Activated CD8-positive, alpha-beta memory T cell treated with anti-CD3 and anti-CD28 coated beads, Interleukin-2, amount 50 U/mL, for 48 hours (primary cell): Measurements from ENCODE around the gene TNIP1.

Experiments used
- DNase-seq: peaks from one replicate; pipeline ENCODE4 v3.0.0-alpha.2; 2020

The TNIP1 gene

GRCh38 chr5:151062405-151063141, 18.3 kb downstream of the TNIP1 start:
- DNase-seq, result no peak

- no peak for DNase-seq
Measured at GRCh38 chr5:151060742-151061141, 20.1 kb downstream of the TNIP1 start.

GRCh38 chr5:151058891-151059489, 21.8 kb downstream of the TNIP1 start:
- no peak for DNase-seq

- DNase-seq, result no peak
Measured at GRCh38 chr5:151058301-151058700, 22.5 kb downstream of the TNIP1 start.

- DNase-seq, result no peak
Measured at GRCh38 chr5:151056379-151057325, 24.2 kb downstream of the TNIP1 start.

- DNase-seq, result no peak
Measured at GRCh38 chr5:151055336-151055735, 25.5 kb downstream of the TNIP1 start.

GRCh38 chr5:151054709-151055108, 26.1 kb downstream of the TNIP1 start:
- DNase-seq, result no peak

- DNase-seq, result no peak
Measured at GRCh38 chr5:151053796-151054462, 26.9 kb downstream of the TNIP1 start.

GRCh38 chr5:151052836-151053235, 28.0 kb downstream of the TNIP1 start:
- DNase-seq, result no peak

- no peak for DNase-seq
Measured at GRCh38 chr5:151051931-151052608, 28.8 kb downstream of the TNIP1 start.

GRCh38 chr5:151051066-151051930, 29.5 kb downstream of the TNIP1 start:
- DNase-seq, result peak; percentile 80

- DNase-seq, result no peak
Measured at GRCh38 chr5:151048526-151048925, 32.3 kb downstream of the TNIP1 start.

- DNase-seq, result no peak
Measured at GRCh38 chr5:151047814-151048425, 32.9 kb downstream of the TNIP1 start.

- DNase-seq, result no peak
Measured at GRCh38 chr5:151042453-151043093, 38.3 kb downstream of the TNIP1 start.

GRCh38 chr5:151041577-151042268, 39.1 kb downstream of the TNIP1 start:
- no peak for DNase-seq

GRCh38 chr5:151040211-151040747, 40.6 kb downstream of the TNIP1 start:
- DNase-seq, result no peak

GRCh38 chr5:151039665-151040064, 41.2 kb downstream of the TNIP1 start:
- DNase-seq, result no peak

GRCh38 chr5:151038801-151039238, 42.0 kb downstream of the TNIP1 start:
- DNase-seq, result no peak

- no peak for DNase-seq
Measured at GRCh38 chr5:151038412-151038745, 42.5 kb downstream of the TNIP1 start.
